K562 (cell line): Measurements from ENCODE around the gene TANC1. TPM values are rescaled to one million over a fixed set of nuclear protein-coding genes. Genes with fewer than 3 reads are reported as not detected.
A peak's percentile ranks its signal among the peaks of the same experiment; 100 is the strongest.

ENCODE experiments used
- ATAC-seq: fragments of 200-7000 bp; cut with Tn5 transposase; 3 replicates; pipeline ENCODE4 v1.9.1; 2020; ENCODE audit warnings: moderate library complexity
- Bru-seq: library from RNA; stranded (reverse); fragments of 400-500 nt; gene quantifications from one replicate; lab custom pipeline; 2021; lab: Mats Ljungman, UMichigan
- BruChase-seq, 2 experiments: library from RNA; stranded (reverse); fragments of 400-500 nt; gene quantifications; one replicate each; lab custom pipeline; 2021; lab: Mats Ljungman, UMichigan
- BruUV-seq: library from RNA; stranded (reverse); fragments of 400-500 nt; replicated peaks from 2 replicates; lab custom pipeline; 2021; lab: Mats Ljungman, UMichigan
- CTCF ChIA-PET: fragments of 300-600 bp; formaldehyde crosslinking; extraction: SDS; loops from one replicate; lab custom pipeline; 2021; ENCODE audit warnings: low intra/inter-chr PET ratio; lab: Yijun Ruan, JAX
- POLR2A ChIA-PET: fragments of 300-600, 350-650 bp; sonication (Branson Sonifier 250); formaldehyde crosslinking; extraction: SDS; loops from one replicate; lab custom pipeline; 2021; ENCODE audit warnings: antibody characterized with exemption, inconsistent platforms; lab: Yijun Ruan, JAX
- DNase-seq, 4 experiments: peaks; one replicate each; pipeline versions ENCODE4 v3.0.0 to v3.0.0-alpha.2; 2011 to 2018; ENCODE audit warnings: low spot score in 3 of 4, mixed read lengths in 3 of 4; ENCODE audit errors: extremely low read depth in 1 of 4
- FAIRE-seq: peaks from 2 replicates; lab custom pipeline; 2011; peaks lifted over from hg19 to GRCh38; lab: Jason Lieb, UNC
- H2AFZ ChIP-seq: 2 replicates; pipeline ENCODE4 v1.6.0; 2011; ENCODE audit warnings: low read depth, low read length, control low read depth, inconsistent platforms
- H3K27ac ChIP-seq: fragments of 200-600 bp; 3 replicates; pipeline ENCODE4 v1.8.0; 2011; ENCODE audit warnings: low read depth, mild to moderate bottlenecking, control low read depth, inconsistent platforms, low read length, moderate library complexity, mixed read lengths; ENCODE audit errors: extremely low read depth
- H3K27me3 ChIP-seq, 2 experiments: fragments of 300-600 bp in 1 of 2; 2 replicates in 1 of 2; 3 replicates in 1 of 2; pipeline versions ENCODE4 v1.6.0 to v1.8.0; 2011; ENCODE audit warnings: inconsistent platforms in 2 of 2, low read length in 2 of 2, mild to moderate bottlenecking in 1 of 2, mixed read lengths in 1 of 2, moderate library complexity in 1 of 2; ENCODE audit not compliant: control insufficient read depth in 2 of 2, insufficient read depth in 2 of 2
- H3K36me3 ChIP-seq: fragments of 300-600 bp; 3 replicates; pipeline ENCODE4 v1.8.0; 2011; ENCODE audit warnings: mild to moderate bottlenecking, low read length, inconsistent platforms; ENCODE audit not compliant: control insufficient read depth, insufficient read depth
- H3K4me1 ChIP-seq, 2 experiments: fragments of 200-600 bp in 1 of 2; replicated peaks in 1 of 2; 2 replicates in 1 of 2; 3 replicates in 1 of 2; pipeline versions ENCODE4 v1.5.1 to v1.8.0; 2011; ENCODE audit warnings: inconsistent platforms in 2 of 2, low read length in 2 of 2, mild to moderate bottlenecking in 1 of 2, mixed read lengths in 1 of 2, moderate library complexity in 1 of 2; ENCODE audit not compliant: control insufficient read depth in 2 of 2, insufficient read depth in 2 of 2
- H3K4me2 ChIP-seq: 2 replicates; pipeline ENCODE4 v1.6.1; 2011; ENCODE audit warnings: low read length, control low read depth, inconsistent platforms, mixed read lengths; ENCODE audit not compliant: insufficient read depth
- H3K4me3 ChIP-seq: fragments of 200-600 bp; sonication (generic), shearing (Covaris generic); 2 replicates; pipeline ENCODE4 v1.5.1; 2016; ENCODE audit warnings: control low read depth, inconsistent platforms
- H3K79me2 ChIP-seq: fragments of 200-600 bp; 3 replicates; pipeline ENCODE4 v1.8.0; 2011; ENCODE audit warnings: low read length, inconsistent platforms; ENCODE audit not compliant: control insufficient read depth, insufficient read depth
- H3K9ac ChIP-seq, 2 experiments: 2 replicates each; pipeline versions ENCODE4 v1.6.0 to v1.6.1; 2011; ENCODE audit warnings: low read depth in 2 of 2, low read length in 2 of 2, control low read depth in 1 of 2, inconsistent platforms in 1 of 2, mild to moderate bottlenecking in 1 of 2, mixed read lengths in 1 of 2; ENCODE audit not compliant: insufficient read depth in 1 of 2
- H3K9me1 ChIP-seq: one replicate; pipeline ENCODE4 v1.6.0; 2011; ENCODE audit warnings: inconsistent platforms, mild to moderate bottlenecking, low read length, moderate library complexity; ENCODE audit not compliant: control insufficient read depth, insufficient read depth
- H3K9me3 ChIP-seq: replicated peaks from 2 replicates; pipeline ENCODE4 v1.5.1; 2011; ENCODE audit warnings: low read depth, low read length, inconsistent platforms; ENCODE audit not compliant: control insufficient read depth, insufficient read depth
- H4K20me1 ChIP-seq: replicated peaks from 2 replicates; pipeline ENCODE4 v1.6.1; 2011; ENCODE audit warnings: low read length, inconsistent platforms, mixed read lengths; ENCODE audit not compliant: control insufficient read depth, insufficient read depth
- CHD2 ChIP-seq: IDR thresholded peaks from 2 replicates; pipeline ENCODE4 v1.6.1; 2011; ENCODE audit warnings: low read depth, low read length
- HSF4 ChIP-seq: fragments of 250-450 bp; sonication (Bioruptor Pico); IDR thresholded peaks from 2 replicates; pipeline ENCODE4 v2.1.2; 2022; ENCODE audit warnings: mild to moderate bottlenecking, moderate library complexity, borderline replicate concordance
- NRF1 ChIP-seq, 2 experiments: fragments of 450-650 bp; IDR thresholded peaks in 1 of 2; conservative IDR thresholded peaks in 1 of 2; 2 replicates each; pipeline ENCODE4 v1.6.1; 2014; ENCODE audit warnings: mild to moderate bottlenecking in 2 of 2
- ZNF184 ChIP-seq: sonication (generic); formaldehyde crosslinking; IDR thresholded peaks from 2 replicates; pipeline ENCODE4 v1.5.0; 2020; ENCODE audit warnings: missing genetic modification reagents
- WGBS: fragments of 100-300 bp; shearing (Covaris generic); methylation state at CpG from one replicate; pipeline ENCODE4 v1.1.6; 2016; ENCODE audit warnings: low coverage, mixed read lengths; ENCODE audit not compliant: insufficient coverage; ENCODE audit errors: missing lambda C conversion rate; 5-methylcytosine and 5-hydroxymethylcytosine counted together
- in situ Hi-C: fragments of 300-500 bp; cut with MboI; formaldehyde crosslinking; loops from 4 replicates; pipeline ENCODE4 v1.15.0; 2018; ENCODE audit warnings: inconsistent platforms, mixed read lengths
- intact Hi-C: fragments of 100-400 bp; cut with micrococcal nuclease; formaldehyde crosslinking; loops from 2 replicates; pipeline ENCODE4 v1.14.2; 2022
- long read RNA-seq, 3 experiments: library from polyadenylated mRNA in 2 of 3; library from RNA in 1 of 3; unstranded in 2 of 3; stranded (forward) in 1 of 3; transcript quantifications; one replicate each; pipeline ENCODE4 v2.0.0, GENCODE V29; 2019 to 2022
- polyA minus RNA-seq, 3 experiments: library from RNA; depleted of rRNA, polyadenylated mRNA; stranded (reverse); fragments of >200 nt; gene quantifications; 2 replicates each; pipeline ENCODE4 v1.2.3, GENCODE V29; 2011
- polyA plus RNA-seq, 8 experiments: library from polyadenylated mRNA; depleted of rRNA in 4 of 8; stranded (reverse) in 5 of 8; unstranded in 3 of 8; fragments of >200 nt; fragmentation: Nextera tagmentation in 2 of 8; fragmentation: Illumina TruSeq in 1 of 8; extraction: Ambion mirVana in 2 of 8; extraction: Trizol in 1 of 8; gene quantifications; 2 replicates each; pipeline versions ENCODE4 v1.2.1 to v1.2.3, GENCODE V29; 2011 to 2014; ENCODE audit warnings: inconsistent platforms in 1 of 8, missing spikeins in 1 of 8
- total RNA-seq, 7 experiments: library from RNA; depleted of rRNA in 6 of 7; stranded (reverse); fragments of >200 nt in 6 of 7; fragmentation: Illumina TruSeq in 2 of 7; extraction: Trizol in 2 of 7; gene quantifications; 2 replicates each; pipeline versions ENCODE4 v1.2.1 to v1.2.3, GENCODE V29; 2011 to 2021; ENCODE audit warnings: low replicate concordance in 1 of 7
- TF ChIP-seq, protein P1 (sequence below), 3 experiments: fragments of 200-800 bp in 1 of 3; sonication (Bioruptor generic) in 1 of 3; sonication (generic) in 1 of 3; formaldehyde crosslinking in 1 of 3; IDR thresholded peaks; 2 replicates each; pipeline versions ENCODE4 v1.6.1 to v1.8.0; 2016 to 2022; ENCODE audit warnings: mild to moderate bottlenecking in 2 of 3, missing compliant biosample characterization in 2 of 3, missing genetic modification characterization in 2 of 3, missing genetic modification reagents in 1 of 3
- TF ChIP-seq, protein P2 (sequence below): IDR thresholded peaks from 2 replicates; pipeline ENCODE4 v1.6.1; 2011; ENCODE audit warnings: borderline replicate concordance, low read depth, mild to moderate bottlenecking, moderate library complexity, low read length; ENCODE audit not compliant: insufficient read depth, poor library complexity, severe bottlenecking
- TF ChIP-seq, protein P3 (sequence below), 2 experiments: IDR thresholded peaks; 2 replicates each; pipeline ENCODE4 v1.6.1; 2011; ENCODE audit warnings: borderline replicate concordance in 1 of 2, control low read depth in 1 of 2, low read depth in 1 of 2, low read length in 1 of 2, mild to moderate bottlenecking in 1 of 2, mixed read lengths in 1 of 2, moderate library complexity in 1 of 2; ENCODE audit not compliant: insufficient read depth in 1 of 2, insufficient read length in 1 of 2, poor library complexity in 1 of 2, severe bottlenecking in 1 of 2; ENCODE audit errors: extremely low read depth in 1 of 2

Gene TANC1
- total RNA-seq (2011; cell fraction: chromatin; rRNA removed; ENCODE audit: low replicate concordance), result 0.39 and 0.53 TPM in 2 replicates
- total RNA-seq (2011; cell fraction: nucleolus; rRNA removed), result 0.13 and 0.33 TPM in 2 replicates
- total RNA-seq (2011; cell fraction: nucleoplasm; rRNA removed), result 0.22 and 0.31 TPM in 2 replicates
- under 0.01 and 0.04 TPM in 2 replicates for total RNA-seq (2014; rRNA removed)
- total RNA-seq (2014; rRNA removed; fragmentation: Illumina TruSeq; extraction: Trizol), result 0.06 and 0.07 TPM in 2 replicates
- total RNA-seq (2015; rRNA removed; fragmentation: Illumina TruSeq; extraction: Trizol), result 0.07 and 0.15 TPM in 2 replicates
- total RNA-seq (2021), result 0.13 and 0.20 TPM in 2 replicates
- polyA plus RNA-seq (2011; rRNA removed), result 0.14 and 0.18 TPM in 2 replicates
- 0.06 and 0.12 TPM in 2 replicates for polyA plus RNA-seq (2011; cell fraction: cytosol; rRNA removed)
- polyA plus RNA-seq (2011; cell fraction: nucleus; rRNA removed), result 0.42 and 0.74 TPM in 2 replicates
- polyA plus RNA-seq (2012), result 0.18 and 0.22 TPM in 2 replicates
- 0.03 and 0.07 TPM in 2 replicates for polyA plus RNA-seq (2014; fragmentation: Illumina TruSeq; extraction: Trizol)
- polyA plus RNA-seq (2014; fragmentation: Nextera tagmentation; extraction: Ambion mirVana), result under 1 TPM in 1 of 2 experiments, not detected in 1; 0.03 TPM
- polyA plus RNA-seq (2014; rRNA removed), result 0.03 and 0.05 TPM in 2 replicates
- 0.39 and 0.45 TPM in 2 replicates for polyA minus RNA-seq (2011; rRNA and poly(A)+ RNA removed)
- 0.29 and 0.64 TPM in 2 replicates for polyA minus RNA-seq (2011; cell fraction: cytosol; rRNA and poly(A)+ RNA removed)
- 0.33 and 0.40 TPM in 2 replicates for polyA minus RNA-seq (2011; cell fraction: nucleus; rRNA and poly(A)+ RNA removed)
- percentile 24 among the genes with signal in this experiment for Bru-seq, nascent RNA
- percentile 22 among the genes with signal in this experiment for BruChase-seq, experiment 1, labeled RNA remaining after a 2-hour chase
- percentile 22 among the genes with signal in this experiment for BruChase-seq, experiment 2, labeled RNA remaining after a 6-hour chase
- long read RNA-seq, experiment 1, result 0 reads
- long read RNA-seq, experiment 2, partial matches to known transcripts, result 0 of 1 reads
- long read RNA-seq, experiment 2, other reads (novel, unspliced or antisense), result 1 of 1 reads
- long read RNA-seq, experiment 3, result 0 reads

DNA sequence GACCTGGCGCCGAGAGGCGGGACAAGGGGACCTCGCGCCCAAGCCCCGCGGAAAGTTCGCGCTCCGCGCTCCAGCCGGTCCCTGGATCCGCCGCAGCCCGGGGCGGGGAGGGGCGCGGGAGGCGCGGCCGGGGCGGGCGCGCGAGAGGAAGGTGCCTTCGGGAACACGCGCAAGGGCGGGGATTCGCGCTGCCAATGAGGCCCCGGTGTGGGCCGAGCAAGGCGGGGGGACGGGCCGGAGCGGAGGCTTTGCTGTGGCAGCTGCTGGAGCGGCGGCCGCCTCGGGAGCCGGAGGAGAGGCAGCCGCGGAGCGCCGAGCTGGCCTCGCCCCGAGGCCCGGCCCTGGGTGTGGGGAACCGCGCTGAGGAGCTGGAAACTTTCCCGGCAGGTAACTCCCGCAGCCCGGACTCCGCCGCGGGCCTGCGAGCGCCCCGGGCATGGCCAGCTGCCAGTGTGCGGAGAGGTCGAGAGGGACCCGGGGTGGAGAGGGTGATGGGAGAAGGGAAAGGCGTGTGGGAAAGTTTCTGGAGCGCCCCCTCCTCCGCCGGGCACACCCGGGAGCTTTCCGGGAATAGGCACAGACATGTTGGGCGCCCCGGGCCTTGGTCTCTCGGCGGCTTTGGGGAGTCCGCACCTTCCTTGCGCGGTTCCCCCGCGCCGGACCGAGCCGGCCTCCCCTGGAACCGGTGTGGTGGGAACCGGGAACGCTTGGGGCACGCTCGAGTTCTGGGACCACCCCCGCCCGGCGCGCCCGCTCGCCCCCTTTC is at the start of gene TANC1:
Gene TANC1, plus strand, starts transcription at position 245 of the 766 bp plus-strand sequence. CDS start 97,271 bp downstream, outside the sequence.
- Histone ChIP-seq H4K20me1 (no peaks in the 10 kb centered on the region), H3K4me3 (no peak within 1 kb of the TSS), H3K36me3 (no peaks in the 10 kb centered on the region), H3K27ac (no peak within 1 kb of the TSS), H3K4me1 (peaks cover 0 to 16% of the 10 kb centered on the region in 2 experiments; a peak in 2 of 5 replicates), H2AFZ (no peak within 1 kb of the TSS), H3K9ac (no peak within 1 kb of the TSS), H3K4me2 (no peak within 1 kb of the TSS), H3K79me2 (no peaks in the 10 kb centered on the region), H3K27me3 (peaks cover 25 to 31% of the 10 kb centered on the region in 2 experiments; a peak in 4 of 5 replicates), H3K9me3 (no peaks in the 10 kb centered on the region), H3K9me1 (no peaks in the 10 kb centered on the region)
- CTCF ChIA-PET, result no interaction called here
- 9% methylated on average over 45 of the region's 92 CpGs for WGBS
- FAIRE-seq (no peak), ATAC-seq (peak; percentile 95), DNase-seq (peak; percentile 61 to 66 (median 64))
- POLR2A ChIA-PET, result interaction anchor here (0.6 to 1.6 kb wide), 2 partner anchors 9 to 123 kb away, joined by 3 to 4 read pairs; no protein-coding TSS in a partner anchor
- intact Hi-C loops, result no loop called here
- in situ Hi-C loops, result no loop called here
- BruUV-seq, result no TSS peak
- peak in 1 of 2 experiments; percentile 23; a peak in 2 of 4 replicates for TF ChIP-seq NRF1 (conservative IDR thresholded peaks at IDR 0.05 in 1 of 2, IDR thresholded peaks at IDR 0.05 in 1 of 2)
- peak; percentile 15; the same call in 1 of the 2 replicates for TF ChIP-seq CHD2
- no peak for TF ChIP-seq HSF4
- TF ChIP-seq, protein P1, sequence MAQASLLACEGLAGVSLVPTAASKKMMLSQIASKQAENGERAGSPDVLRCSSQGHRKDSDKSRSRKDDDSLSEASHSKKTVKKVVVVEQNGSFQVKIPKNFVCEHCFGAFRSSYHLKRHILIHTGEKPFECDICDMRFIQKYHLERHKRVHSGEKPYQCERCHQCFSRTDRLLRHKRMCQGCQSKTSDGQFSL (CRISPR knock-in tag; IDR thresholded peaks at IDR 0.05), result 0 out of 2 replicates have a peak, but pooled peaks have one; percentile 8
- TF ChIP-seq, protein P1 (tag; IDR thresholded peaks at IDR 0.05), result no peak
- no peak for TF ChIP-seq ZNF184 (CRISPR knock-in tag)
- TF ChIP-seq, protein P2, sequence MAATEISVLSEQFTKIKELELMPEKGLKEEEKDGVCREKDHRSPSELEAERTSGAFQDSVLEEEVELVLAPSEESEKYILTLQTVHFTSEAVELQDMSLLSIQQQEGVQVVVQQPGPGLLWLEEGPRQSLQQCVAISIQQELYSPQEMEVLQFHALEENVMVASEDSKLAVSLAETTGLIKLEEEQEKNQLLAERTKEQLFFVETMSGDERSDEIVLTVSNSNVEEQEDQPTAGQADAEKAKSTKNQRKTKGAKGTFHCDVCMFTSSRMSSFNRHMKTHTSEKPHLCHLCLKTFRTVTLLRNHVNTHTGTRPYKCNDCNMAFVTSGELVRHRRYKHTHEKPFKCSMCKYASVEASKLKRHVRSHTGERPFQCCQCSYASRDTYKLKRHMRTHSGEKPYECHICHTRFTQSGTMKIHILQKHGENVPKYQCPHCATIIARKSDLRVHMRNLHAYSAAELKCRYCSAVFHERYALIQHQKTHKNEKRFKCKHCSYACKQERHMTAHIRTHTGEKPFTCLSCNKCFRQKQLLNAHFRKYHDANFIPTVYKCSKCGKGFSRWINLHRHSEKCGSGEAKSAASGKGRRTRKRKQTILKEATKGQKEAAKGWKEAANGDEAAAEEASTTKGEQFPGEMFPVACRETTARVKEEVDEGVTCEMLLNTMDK, result no peak
- TF ChIP-seq, protein P3, sequence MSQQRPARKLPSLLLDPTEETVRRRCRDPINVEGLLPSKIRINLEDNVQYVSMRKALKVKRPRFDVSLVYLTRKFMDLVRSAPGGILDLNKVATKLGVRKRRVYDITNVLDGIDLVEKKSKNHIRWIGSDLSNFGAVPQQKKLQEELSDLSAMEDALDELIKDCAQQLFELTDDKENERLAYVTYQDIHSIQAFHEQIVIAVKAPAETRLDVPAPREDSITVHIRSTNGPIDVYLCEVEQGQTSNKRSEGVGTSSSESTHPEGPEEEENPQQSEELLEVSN (IDR thresholded peaks at IDR 0.05; ENCODE audit: borderline replicate concordance in 1 of 2, extremely low read depth in 1 of 2, insufficient read depth in 1 of 2, insufficient read length in 1 of 2, low read depth in 1 of 2, low read length in 1 of 2, poor library complexity in 1 of 2, severe bottlenecking in 1 of 2), result peak in 1 of 2 experiments; percentile 67
